H1 (cell line): ENCODE data around the gene TMCC1. TPM values are rescaled to one million over a fixed set of nuclear protein-coding genes. Genes with fewer than 3 reads are reported as not detected.

ENCODE experiments used
- CTCF ChIA-PET: fragments of 300-600 bp; sonication (Branson Sonifier 250); formaldehyde crosslinking; loops from one replicate; lab custom pipeline; 2021; ENCODE audit not compliant: partially characterized antibody; lab: Charles Lee
- POLR2A ChIA-PET: fragments of 300-600 bp; sonication (Branson Sonifier 250); formaldehyde crosslinking; loops from one replicate; lab custom pipeline; 2021; ENCODE audit warnings: inconsistent platforms; ENCODE audit not compliant: partially characterized antibody; lab: Charles Lee
- DNase-seq, 2 experiments: peaks; one replicate each; pipeline versions ENCODE4 v3.0.0 to v3.0.0-alpha.2; 2010 to 2022; ENCODE audit warnings: low spot score in 2 of 2, low read depth in 1 of 2, mixed read lengths in 1 of 2
- FAIRE-seq: peaks from 2 replicates; lab custom pipeline; 2011; peaks lifted over from hg19 to GRCh38; lab: Jason Lieb, UNC
- H2AFZ ChIP-seq: 2 replicates; pipeline ENCODE4 v1.8.1; 2012; ENCODE audit warnings: low read length, inconsistent platforms
- H2AK5ac ChIP-seq: 2 replicates; pipeline ENCODE4 v1.6.1; 2013; ENCODE audit warnings: low read depth, low read length
- H2BK120ac ChIP-seq: replicated peaks from 2 replicates; pipeline ENCODE3; 2013; ENCODE audit warnings: low read depth, low read length, inconsistent platforms
- H2BK12ac ChIP-seq: 2 replicates; pipeline ENCODE4 v1.6.1; 2013; ENCODE audit warnings: low read depth, low read length
- H2BK15ac ChIP-seq: 2 replicates; pipeline ENCODE4 v1.6.1; 2013; ENCODE audit warnings: low read length
- H2BK20ac ChIP-seq: 2 replicates; pipeline ENCODE4 v1.6.1; 2013; ENCODE audit warnings: low read length
- H2BK5ac ChIP-seq: 2 replicates; pipeline ENCODE4 v1.6.1; 2013; ENCODE audit warnings: low read depth, low read length
- H3K14ac ChIP-seq: 2 replicates; pipeline ENCODE4 v1.6.1; 2013; ENCODE audit warnings: inconsistent platforms; ENCODE audit not compliant: insufficient read length
- H3K18ac ChIP-seq: 2 replicates; pipeline ENCODE4 v1.6.1; 2013; ENCODE audit warnings: low read length; ENCODE audit errors: extremely low read depth
- H3K23ac ChIP-seq: 2 replicates; pipeline ENCODE4 v1.6.1; 2013; ENCODE audit warnings: inconsistent platforms; ENCODE audit not compliant: insufficient read length
- H3K23me2 ChIP-seq: 2 replicates; pipeline ENCODE4 v1.6.1; 2013; ENCODE audit warnings: low read depth, low read length
- H3K27ac ChIP-seq: 2 replicates; pipeline ENCODE4 v1.6.1; 2011; ENCODE audit warnings: low read depth, low read length, inconsistent platforms
- H3K27me3 ChIP-seq, 4 experiments: replicated peaks in 1 of 4; 1 replicate in 1 of 4; 2 replicates in 3 of 4; pipeline versions ENCODE4 v1.6.1 to v1.8.1; 2011 to 2013; ENCODE audit warnings: low read length in 3 of 4, mild to moderate bottlenecking in 3 of 4, inconsistent platforms in 2 of 4, mixed read lengths in 2 of 4, moderate library complexity in 1 of 4; ENCODE audit not compliant: control insufficient read depth in 3 of 4, insufficient read depth in 3 of 4; ENCODE audit errors: extremely low read depth in 1 of 4
- H3K36me3 ChIP-seq, 4 experiments: 2 replicates each; pipeline versions ENCODE4 v1.6.1 to v1.8.1; 2011 to 2013; ENCODE audit warnings: mild to moderate bottlenecking in 4 of 4, low read length in 3 of 4, moderate library complexity in 2 of 4, control low read depth in 1 of 4, inconsistent platforms in 1 of 4; ENCODE audit not compliant: insufficient read depth in 4 of 4, control insufficient read depth in 2 of 4
- H3K4ac ChIP-seq: replicated peaks from 2 replicates; pipeline ENCODE3; 2013; ENCODE audit warnings: low read length, low read depth, mixed read lengths, inconsistent platforms; ENCODE audit not compliant: insufficient read length
- H3K4me1 ChIP-seq, 4 experiments: replicated peaks in 1 of 4; 1 replicate in 1 of 4; 2 replicates in 3 of 4; pipeline versions ENCODE4 v1.6.1 to v1.8.1; 2011 to 2013; ENCODE audit warnings: low read length in 3 of 4, inconsistent platforms in 2 of 4, mixed read lengths in 1 of 4; ENCODE audit not compliant: insufficient read depth in 4 of 4, control insufficient read depth in 3 of 4
- H3K4me2 ChIP-seq, 2 experiments: 2 replicates each; pipeline versions ENCODE4 v1.6.1 to v1.8.1; 2011 to 2013; ENCODE audit warnings: low read depth in 2 of 2, low read length in 2 of 2, control low read depth in 1 of 2, inconsistent platforms in 1 of 2, mild to moderate bottlenecking in 1 of 2; ENCODE audit not compliant: insufficient read depth in 1 of 2
- H3K4me3 ChIP-seq, 4 experiments: fragments of 200-600, 300-600 bp in 1 of 4; sonication (generic), shearing (Covaris generic), sonication (Bioruptor Twin) in 1 of 4; 2 replicates each; pipeline versions ENCODE4 v1.5.1 to v1.8.1; 2011 to 2016; ENCODE audit warnings: low read length in 4 of 4, low read depth in 3 of 4, control low read depth in 2 of 4, inconsistent platforms in 2 of 4, mild to moderate bottlenecking in 2 of 4, mixed read lengths in 1 of 4, moderate library complexity in 1 of 4; ENCODE audit not compliant: insufficient read depth in 2 of 4; ENCODE audit errors: extremely low read depth in 1 of 4
- H3K56ac ChIP-seq: replicated peaks from 2 replicates; pipeline ENCODE3; 2013; ENCODE audit warnings: low read depth, mild to moderate bottlenecking, mixed read lengths, low read length, inconsistent platforms; ENCODE audit not compliant: insufficient read length
- H3K79me1 ChIP-seq: 2 replicates; pipeline ENCODE4 v1.6.1; 2013; ENCODE audit warnings: low read depth, low read length, control low read depth
- H3K79me2 ChIP-seq, 2 experiments: 2 replicates each; pipeline versions ENCODE4 v1.6.1 to v1.8.1; 2012 to 2013; ENCODE audit warnings: low read length in 2 of 2, mild to moderate bottlenecking in 2 of 2, inconsistent platforms in 1 of 2; ENCODE audit not compliant: insufficient read depth in 2 of 2, control insufficient read depth in 1 of 2
- H3K9ac ChIP-seq, 4 experiments: replicated peaks in 1 of 4; 1 replicate in 1 of 4; 2 replicates in 3 of 4; pipeline versions ENCODE4 v1.6.1 to v1.8.1; 2011 to 2013; ENCODE audit warnings: low read depth in 3 of 4, low read length in 3 of 4, control low read depth in 2 of 4, mild to moderate bottlenecking in 2 of 4, moderate library complexity in 2 of 4, inconsistent platforms in 1 of 4; ENCODE audit errors: extremely low read depth in 1 of 4
- H3K9me3 ChIP-seq, 2 experiments: 2 replicates each; pipeline versions ENCODE4 v1.6.1 to v1.8.1; 2012 to 2013; ENCODE audit warnings: mild to moderate bottlenecking in 2 of 2, moderate library complexity in 2 of 2, control low read depth in 1 of 2, inconsistent platforms in 1 of 2, low read depth in 1 of 2, low read length in 1 of 2, mixed read lengths in 1 of 2; ENCODE audit not compliant: insufficient read depth in 2 of 2
- H4K20me1 ChIP-seq, 2 experiments: replicated peaks in 1 of 2; 2 replicates each; pipeline versions ENCODE3 to v1.8.1; 2011 to 2013; ENCODE audit warnings: inconsistent platforms in 2 of 2, low read length in 2 of 2, mild to moderate bottlenecking in 1 of 2; ENCODE audit not compliant: insufficient read depth in 2 of 2, control insufficient read depth in 1 of 2
- H4K5ac ChIP-seq: 2 replicates; pipeline ENCODE4 v1.6.1; 2013; ENCODE audit warnings: low read length, low read depth, mixed read lengths, inconsistent platforms; ENCODE audit not compliant: insufficient read length
- H4K8ac ChIP-seq: 2 replicates; pipeline ENCODE4 v1.8.0; 2013; ENCODE audit warnings: mild to moderate bottlenecking, moderate library complexity, low read length, inconsistent platforms; ENCODE audit not compliant: insufficient read depth; ENCODE audit errors: extremely low read depth
- H4K91ac ChIP-seq: replicated peaks from 2 replicates; pipeline ENCODE3; 2013; ENCODE audit warnings: low read length, mixed read lengths, inconsistent platforms; ENCODE audit not compliant: insufficient read length
- ASH2L ChIP-seq: fragments of 200-600, 300-600 bp; sonication (generic); IDR thresholded peaks from one replicate; pipeline ENCODE4 v1.7.1; 2017; ENCODE audit warnings: low read length
- BRCA1 ChIP-seq: IDR thresholded peaks from 2 replicates; pipeline ENCODE4 v1.6.1; 2012; ENCODE audit warnings: low read depth, low read length, improper control_type of control experiment
- CREB1 ChIP-seq: IDR thresholded peaks from 2 replicates; pipeline ENCODE4 v1.6.1; 2012; ENCODE audit warnings: inconsistent platforms
- GABPA ChIP-seq: IDR thresholded peaks from 2 replicates; pipeline ENCODE4 v1.6.1; 2011; ENCODE audit warnings: mild to moderate bottlenecking, low read length, moderate library complexity, borderline replicate concordance; ENCODE audit not compliant: insufficient read depth
- RFX5 ChIP-seq: IDR thresholded peaks from 2 replicates; pipeline ENCODE4 v1.6.1; 2011; ENCODE audit warnings: low read depth, low read length, improper control_type of control experiment, borderline replicate concordance
- RXRA ChIP-seq: IDR thresholded peaks from 2 replicates; pipeline ENCODE4 v1.6.1; 2011; ENCODE audit warnings: low read depth, mild to moderate bottlenecking, low read length, moderate library complexity; ENCODE audit not compliant: insufficient read depth
- SP1 ChIP-seq: IDR thresholded peaks from 2 replicates; pipeline ENCODE4 v1.6.1; 2011; ENCODE audit warnings: low read depth, low read length
- ZNF274 ChIP-seq: IDR thresholded peaks from 2 replicates; pipeline ENCODE4 v1.7.0; 2012; ENCODE audit warnings: low read length, borderline replicate concordance; ENCODE audit errors: extremely low read depth
- WGBS, 2 experiments: shearing (Covaris generic) in 1 of 2; methylation state at CpG; one replicate each; pipeline versions ENCODE4 v1.1.6 to v1.1.7; 2013 to 2015; ENCODE audit warnings: low lambda C conversion rate in 2 of 2, mixed read lengths in 2 of 2, inconsistent platforms in 1 of 2, low coverage in 1 of 2, missing lambda C conversion rate in 1 of 2; ENCODE audit not compliant: insufficient replicate concordance in 2 of 2, insufficient coverage in 1 of 2, insufficient read length in 1 of 2; ENCODE audit errors: extremely low coverage in 1 of 2, missing lambda C conversion rate in 1 of 2; 5-methylcytosine and 5-hydroxymethylcytosine counted together
- polyA plus RNA-seq, 7 experiments: library from polyadenylated mRNA; depleted of rRNA in 3 of 7; stranded (reverse) in 5 of 7; unstranded in 2 of 7; fragments of >200 nt in 5 of 7; fragments of 200-250 nt in 2 of 7; gene quantifications; 1 replicate in 5 of 7; 2 replicates in 1 of 7; 4 replicates in 1 of 7; pipeline versions ENCODE4 v1.2.1 to v1.2.3, GENCODE V29; 2011 to 2013; ENCODE audit warnings: missing spikeins in 2 of 7, mixed read lengths in 2 of 7
- total RNA-seq: library from RNA; stranded (reverse); fragmentation: NEBNext Ultra II Directional; extraction: Animal tissue kit (Norgen Biotek cat#: 25700); gene quantifications from 2 replicates; pipeline ENCODE4 v1.2.1, GENCODE V29; 2021
- TF ChIP-seq, protein P1 (sequence below), 3 experiments: IDR thresholded peaks; 1 replicate in 2 of 3; 2 replicates in 1 of 3; pipeline versions ENCODE4 v1.5.1 to v1.6.1; 2011; ENCODE audit warnings: low read length in 3 of 3, mild to moderate bottlenecking in 3 of 3, inconsistent platforms in 2 of 3, low read depth in 1 of 3, moderate library complexity in 1 of 3; ENCODE audit not compliant: insufficient read depth in 1 of 3; ENCODE audit errors: control extremely low read depth in 1 of 3
- TF ChIP-seq, protein P2 (sequence below): IDR thresholded peaks from 2 replicates; pipeline ENCODE4 v1.6.1; 2011; ENCODE audit warnings: low read depth, mild to moderate bottlenecking, low read length; ENCODE audit not compliant: insufficient read depth

TMCC1 gene
- total and polyA plus RNA-seq, 2 of the 8 experiments (the other 6 are each of a cell fraction or from before 2014, with no cell fraction given): 10.4 to 27.1 TPM

DNA sequence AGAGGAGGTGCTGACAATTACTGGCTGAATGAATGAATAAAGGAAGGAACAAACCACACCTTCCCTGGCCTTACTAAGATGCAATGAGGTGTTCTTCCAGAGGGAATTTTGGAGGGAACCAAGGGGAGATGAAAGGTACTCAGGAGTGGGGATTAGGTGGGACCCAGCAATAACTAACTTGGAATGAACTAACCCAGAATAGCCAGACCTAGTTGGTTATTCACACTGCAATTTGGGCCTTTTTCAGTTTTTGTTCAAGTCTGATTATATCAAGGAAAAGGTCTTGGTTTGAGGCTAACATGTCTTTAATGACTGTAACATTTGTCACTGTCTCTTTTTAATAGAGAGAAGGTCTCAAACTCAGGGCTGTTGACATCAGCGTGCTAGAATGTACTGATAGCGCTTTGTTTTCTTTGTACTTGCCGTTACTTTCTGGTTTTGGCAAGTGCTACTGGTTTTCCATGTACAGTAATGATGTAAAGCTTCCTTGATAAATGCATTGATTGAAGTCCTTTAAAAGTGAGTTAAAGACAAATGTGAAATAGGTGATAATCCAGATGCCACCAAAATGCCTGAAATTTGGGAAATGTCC lies 283.8 kb downstream of the TMCC1 start:
- Histone ChIP-seq H3K56ac (no peak overlapping the region), H3K23me2 (peaks cover 21% of the 10 kb centered on the region; the same call in 1 of the 2 replicates), H3K14ac (no peak overlapping the region), H3K4me1 (peaks cover 2 to 30% (median 25%) of the 10 kb centered on the region in 4 experiments), H3K36me3 (no peaks in the 10 kb centered on the region; a peak in 1 of 8 replicates), H4K5ac (no peak overlapping the region), H2BK20ac (no peak overlapping the region), H2BK120ac (no peak overlapping the region), H2BK5ac (no peak overlapping the region; the same call in 1 of the 2 replicates), H3K9me3 (no peaks in the 10 kb centered on the region), H3K4ac (no peak overlapping the region), H3K9ac (no peak overlapping the region), H3K23ac (no peak overlapping the region), H3K27ac (no peak overlapping the region), H4K91ac (peak overlapping the region; percentile 29), H3K4me3 (no peak overlapping the region), H4K8ac (no peak overlapping the region; the same call in 1 of the 2 replicates), H2AFZ (no peak overlapping the region), H3K27me3 (peaks cover 7 to 24% (median 18%) of the 10 kb centered on the region in 4 experiments; a peak in 6 of 7 replicates), H2BK15ac (no peak overlapping the region), H3K18ac (no peak overlapping the region), H3K4me2 (no peak overlapping the region), H3K79me1 (no peaks in the 10 kb centered on the region), H3K79me2 (peaks cover 2 to 3% of the 10 kb centered on the region in 2 experiments; a peak in 1 of 4 replicates), H2BK12ac (0 out of 2 replicates have a peak overlapping the region, but pooled peaks have one; percentile 60), H2AK5ac (no peak overlapping the region), H4K20me1 (peaks cover 2 to 5% of the 10 kb centered on the region in 2 experiments)
- POLR2A ChIA-PET: no interaction called here
- 98% methylated on average over 3 of the region's 3 CpGs; no CpG with 5 or more reads in 1 of the 2 experiments for WGBS, 2 experiments
- CTCF ChIA-PET: interaction anchor here (0.9 to 2.7 kb wide), 7 partner anchors 14 to 222 kb away, joined by 3 to 11 read pairs (median 3); no protein-coding TSS in a partner anchor
- FAIRE-seq: no peak
- DNase-seq: no peak
- TF ChIP-seq ASH2L (no peak), BRCA1 (no peak), RFX5 (no peak), CREB1 (no peak), RXRA (no peak), GABPA (no peak), SP1 (no peak), ZNF274 (no peak)
- TF ChIP-seq, protein P1, sequence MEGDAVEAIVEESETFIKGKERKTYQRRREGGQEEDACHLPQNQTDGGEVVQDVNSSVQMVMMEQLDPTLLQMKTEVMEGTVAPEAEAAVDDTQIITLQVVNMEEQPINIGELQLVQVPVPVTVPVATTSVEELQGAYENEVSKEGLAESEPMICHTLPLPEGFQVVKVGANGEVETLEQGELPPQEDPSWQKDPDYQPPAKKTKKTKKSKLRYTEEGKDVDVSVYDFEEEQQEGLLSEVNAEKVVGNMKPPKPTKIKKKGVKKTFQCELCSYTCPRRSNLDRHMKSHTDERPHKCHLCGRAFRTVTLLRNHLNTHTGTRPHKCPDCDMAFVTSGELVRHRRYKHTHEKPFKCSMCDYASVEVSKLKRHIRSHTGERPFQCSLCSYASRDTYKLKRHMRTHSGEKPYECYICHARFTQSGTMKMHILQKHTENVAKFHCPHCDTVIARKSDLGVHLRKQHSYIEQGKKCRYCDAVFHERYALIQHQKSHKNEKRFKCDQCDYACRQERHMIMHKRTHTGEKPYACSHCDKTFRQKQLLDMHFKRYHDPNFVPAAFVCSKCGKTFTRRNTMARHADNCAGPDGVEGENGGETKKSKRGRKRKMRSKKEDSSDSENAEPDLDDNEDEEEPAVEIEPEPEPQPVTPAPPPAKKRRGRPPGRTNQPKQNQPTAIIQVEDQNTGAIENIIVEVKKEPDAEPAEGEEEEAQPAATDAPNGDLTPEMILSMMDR (IDR thresholded peaks at IDR 0.05; ENCODE audit: control extremely low read depth in 1 of 3, insufficient read depth in 1 of 3, low read depth in 1 of 3, low read length in 3 of 3): no peak
- TF ChIP-seq, protein P2, sequence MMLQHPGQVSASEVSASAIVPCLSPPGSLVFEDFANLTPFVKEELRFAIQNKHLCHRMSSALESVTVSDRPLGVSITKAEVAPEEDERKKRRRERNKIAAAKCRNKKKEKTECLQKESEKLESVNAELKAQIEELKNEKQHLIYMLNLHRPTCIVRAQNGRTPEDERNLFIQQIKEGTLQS: no peak
